Glutamatergic neuron (in vitro differentiated cells): ENCODE results near the gene TTC5. TPM values are rescaled to one million over a fixed set of nuclear protein-coding genes. Genes with fewer than 3 reads are reported as not detected.
"Not testable (repeated sequence)": the region's sequence is repeated elsewhere in the genome, so short reads cannot be mapped to it uniquely, and the experiment has no call there.

Experiments
- DNase-seq: peaks from one replicate; pipeline ENCODE4 v3.0.0; 2022
- H3K27ac Mint-ChIP-seq: one replicate; pipeline ENCODE4 v1.8.0; 2020; ENCODE audit warnings: mild to moderate bottlenecking, mixed read lengths, inconsistent platforms; ENCODE audit not compliant: unreplicated experiment
- H3K27me3 Mint-ChIP-seq: one replicate; pipeline ENCODE4 v1.8.0; 2020; ENCODE audit warnings: mild to moderate bottlenecking, moderate library complexity, mixed read lengths, inconsistent platforms; ENCODE audit not compliant: unreplicated experiment
- H3K36me3 Mint-ChIP-seq: one replicate; pipeline ENCODE4 v1.8.0; 2020; ENCODE audit warnings: mild to moderate bottlenecking, mixed read lengths, inconsistent platforms; ENCODE audit not compliant: unreplicated experiment
- H3K4me1 Mint-ChIP-seq: one replicate; pipeline ENCODE4 v1.8.0; 2020; ENCODE audit warnings: mild to moderate bottlenecking, low read depth, mixed read lengths, inconsistent platforms; ENCODE audit not compliant: unreplicated experiment
- H3K4me3 Mint-ChIP-seq: one replicate; pipeline ENCODE4 v1.8.0; 2020; ENCODE audit warnings: mild to moderate bottlenecking, mixed read lengths, inconsistent platforms; ENCODE audit not compliant: unreplicated experiment
- H3K9me3 Mint-ChIP-seq: one replicate; pipeline ENCODE4 v1.8.0; 2020; ENCODE audit warnings: mild to moderate bottlenecking, moderate library complexity, mixed read lengths, inconsistent platforms; ENCODE audit not compliant: unreplicated experiment
- total RNA-seq: library from RNA; stranded (reverse); fragmentation: NEBNext Ultra II Directional; extraction: Animal tissue kit (Norgen Biotek cat#: 25700); gene quantifications from one replicate; pipeline ENCODE4 v1.2.1, GENCODE V29; 2021; ENCODE audit not compliant: unreplicated experiment
- TF ChIP-seq, protein P1 (sequence below): fragments of 200-600 bp; sonication (generic); IDR thresholded peaks from one replicate; pipeline ENCODE4 v1.5.0; 2021; ENCODE audit not compliant: partially characterized antibody, unreplicated experiment

Gene TTC5
- total RNA-seq, 1 donor from 2014 or later = 37.4 TPM

DNA sequence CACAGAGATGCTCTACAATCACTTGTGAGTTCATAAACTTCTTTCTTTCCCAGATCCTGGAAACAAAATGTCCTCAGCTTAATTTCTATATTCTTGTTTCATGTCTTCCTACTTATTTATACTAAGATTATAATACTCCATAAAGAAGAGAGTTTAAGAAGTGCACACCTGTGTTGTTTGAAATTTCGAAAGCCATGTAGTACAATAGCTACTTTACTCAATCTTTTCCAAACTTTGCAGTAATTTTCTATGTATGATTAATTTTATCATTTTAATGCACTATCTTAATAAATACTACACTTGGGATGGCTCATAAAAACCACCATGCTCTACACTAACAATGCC, 300 bp upstream of the TTC5 start:
- H3K27ac Mint-ChIP-seq = peak overlapping the region; percentile 3

DNA sequence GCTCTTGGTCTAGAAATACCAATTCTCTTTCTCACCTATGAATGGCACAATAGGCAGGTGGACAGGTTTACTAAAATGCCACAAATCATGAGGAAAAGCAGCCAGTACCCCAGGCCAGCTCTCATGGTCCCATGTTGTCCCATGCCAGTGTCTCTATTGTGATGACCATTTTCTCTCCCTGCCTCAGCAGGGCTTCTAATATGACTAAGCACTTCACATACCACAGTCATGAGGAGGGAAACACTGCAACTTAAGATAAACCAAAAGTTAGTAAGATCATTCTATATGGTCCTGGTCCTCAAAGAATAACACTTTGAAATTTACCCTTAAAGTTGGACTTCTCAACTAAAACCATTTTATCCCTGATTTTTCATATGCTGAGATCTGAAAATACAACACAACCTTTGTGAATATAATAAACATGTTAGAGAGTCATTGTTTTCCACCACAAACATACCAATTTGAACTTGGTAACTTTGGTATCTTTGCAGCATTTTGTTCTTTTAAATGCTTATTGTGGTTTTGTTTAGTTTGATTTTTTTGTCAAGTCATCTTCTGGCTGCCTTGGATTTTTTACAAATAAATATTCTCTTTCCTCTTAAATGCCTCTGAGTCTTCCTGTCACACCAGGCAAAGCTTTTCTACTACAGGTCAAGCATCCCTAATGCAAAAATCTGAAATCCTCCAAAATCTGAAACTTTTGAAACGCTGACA, 3.6 kb downstream of the TTC5 start:
- Mint-ChIP-seq H3K9me3 (peaks cover 1% of the 10 kb centered on the region), H3K27me3 (no peaks in the 10 kb centered on the region), H3K36me3 (peaks cover 4% of the 10 kb centered on the region), H3K4me1 (peaks cover 4% of the 10 kb centered on the region), H3K4me3 (no peak overlapping the region), H3K27ac (no peak overlapping the region)
- TF ChIP-seq, protein P1, sequence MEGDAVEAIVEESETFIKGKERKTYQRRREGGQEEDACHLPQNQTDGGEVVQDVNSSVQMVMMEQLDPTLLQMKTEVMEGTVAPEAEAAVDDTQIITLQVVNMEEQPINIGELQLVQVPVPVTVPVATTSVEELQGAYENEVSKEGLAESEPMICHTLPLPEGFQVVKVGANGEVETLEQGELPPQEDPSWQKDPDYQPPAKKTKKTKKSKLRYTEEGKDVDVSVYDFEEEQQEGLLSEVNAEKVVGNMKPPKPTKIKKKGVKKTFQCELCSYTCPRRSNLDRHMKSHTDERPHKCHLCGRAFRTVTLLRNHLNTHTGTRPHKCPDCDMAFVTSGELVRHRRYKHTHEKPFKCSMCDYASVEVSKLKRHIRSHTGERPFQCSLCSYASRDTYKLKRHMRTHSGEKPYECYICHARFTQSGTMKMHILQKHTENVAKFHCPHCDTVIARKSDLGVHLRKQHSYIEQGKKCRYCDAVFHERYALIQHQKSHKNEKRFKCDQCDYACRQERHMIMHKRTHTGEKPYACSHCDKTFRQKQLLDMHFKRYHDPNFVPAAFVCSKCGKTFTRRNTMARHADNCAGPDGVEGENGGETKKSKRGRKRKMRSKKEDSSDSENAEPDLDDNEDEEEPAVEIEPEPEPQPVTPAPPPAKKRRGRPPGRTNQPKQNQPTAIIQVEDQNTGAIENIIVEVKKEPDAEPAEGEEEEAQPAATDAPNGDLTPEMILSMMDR = no peak
- no peak for DNase-seq

More for the DNA sequence above, 300 bp upstream of the TTC5 start:
- peaks cover 2% of the 10 kb centered on the region for H3K27me3 Mint-ChIP-seq
- TF ChIP-seq, protein P1 = no peak
- peaks cover 5% of the 10 kb centered on the region for H3K36me3 Mint-ChIP-seq
- DNase-seq = no peak
- H3K9me3 Mint-ChIP-seq = peaks cover 6% of the 10 kb centered on the region
- H3K4me3 Mint-ChIP-seq = peak overlapping the region; percentile 95
- peaks cover 4% of the 10 kb centered on the region for H3K4me1 Mint-ChIP-seq

DNA sequence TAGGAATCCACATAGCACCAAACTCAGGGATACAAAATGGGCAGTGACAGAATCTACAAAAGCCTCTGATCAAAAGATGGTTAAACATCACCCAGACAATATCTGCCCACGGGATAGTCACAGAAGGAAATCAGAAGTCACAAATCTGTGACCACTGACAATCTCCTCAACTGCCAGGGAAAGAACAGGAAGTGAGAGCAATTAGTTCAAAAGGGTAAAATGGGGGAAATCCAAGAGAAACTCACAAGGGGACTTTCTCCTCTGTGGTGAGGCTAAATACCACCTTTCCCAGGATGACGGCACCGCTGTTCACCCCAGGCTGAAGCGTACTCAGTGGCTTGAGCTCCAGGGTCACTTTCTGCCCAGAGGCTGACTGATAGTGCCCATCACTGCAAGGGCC, 10.7 kb downstream of the TTC5 start:
- no peak overlapping the region for H3K4me3 Mint-ChIP-seq
- no peaks in the 10 kb centered on the region for H3K27me3 Mint-ChIP-seq
- H3K4me1 Mint-ChIP-seq = no peaks in the 10 kb centered on the region
- H3K27ac Mint-ChIP-seq = no peak overlapping the region
- TF ChIP-seq, protein P1 = no peak
- no peaks in the 10 kb centered on the region for H3K9me3 Mint-ChIP-seq
- DNase-seq = no peak
- H3K36me3 Mint-ChIP-seq = no peaks in the 10 kb centered on the region

DNA sequence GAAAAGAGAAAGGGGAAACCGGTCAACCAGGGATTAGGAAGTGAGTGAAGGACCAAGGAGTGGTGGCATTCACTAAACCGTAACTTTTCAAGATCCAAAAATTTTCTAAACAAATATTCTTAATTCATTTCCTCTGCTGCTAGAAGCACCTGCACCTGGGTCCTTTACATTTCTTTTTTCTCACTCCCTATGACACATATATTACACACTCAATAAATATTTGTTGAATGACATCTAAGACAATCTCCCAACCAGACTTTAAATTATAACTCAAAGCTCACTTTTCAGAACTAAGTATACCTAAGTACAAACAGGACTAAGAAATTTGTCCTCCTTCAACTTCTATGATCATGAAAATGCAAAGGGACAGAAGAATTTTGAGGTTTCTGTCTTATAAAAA, 11.1 kb downstream of the TTC5 start:
- Mint-ChIP-seq H3K36me3 (no peaks in the 10 kb centered on the region), H3K9me3 (no peaks in the 10 kb centered on the region)

DNA sequence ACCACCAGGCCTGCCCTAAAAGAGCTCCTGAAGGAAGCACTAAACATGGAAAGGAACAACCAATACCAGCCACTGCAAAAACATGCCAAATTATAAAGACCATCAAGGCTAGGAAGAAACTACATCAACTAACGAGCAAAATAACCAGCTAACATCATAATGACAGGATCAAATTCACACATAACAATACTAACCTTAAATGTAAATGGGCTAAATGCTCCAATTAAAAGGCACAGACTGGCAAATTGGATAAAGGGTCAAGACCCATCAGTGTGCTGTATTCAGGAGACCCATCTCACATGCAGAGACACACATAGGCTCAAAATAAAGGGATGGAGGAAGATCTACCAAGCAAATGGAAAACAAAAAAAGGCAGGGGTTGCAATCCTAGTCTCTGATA, 23.8 kb downstream of the TTC5 start:
- not testable (repeated sequence) for DNase-seq, H3K27ac Mint-ChIP-seq, H3K4me1 Mint-ChIP-seq, H3K4me3 Mint-ChIP-seq, H3K27me3 Mint-ChIP-seq
- Mint-ChIP-seq H3K36me3 (peaks cover 28% of the 10 kb centered on the region), H3K9me3 (peaks cover 15% of the 10 kb centered on the region)

More for the DNA sequence above, 11.1 kb downstream of the TTC5 start:
- TF ChIP-seq, protein P1 = no peak
- no peaks in the 10 kb centered on the region for H3K4me1 Mint-ChIP-seq
- H3K4me3 Mint-ChIP-seq = no peak overlapping the region
- H3K27ac Mint-ChIP-seq = no peak overlapping the region
- no peak for DNase-seq
- no peaks in the 10 kb centered on the region for H3K27me3 Mint-ChIP-seq

DNA sequence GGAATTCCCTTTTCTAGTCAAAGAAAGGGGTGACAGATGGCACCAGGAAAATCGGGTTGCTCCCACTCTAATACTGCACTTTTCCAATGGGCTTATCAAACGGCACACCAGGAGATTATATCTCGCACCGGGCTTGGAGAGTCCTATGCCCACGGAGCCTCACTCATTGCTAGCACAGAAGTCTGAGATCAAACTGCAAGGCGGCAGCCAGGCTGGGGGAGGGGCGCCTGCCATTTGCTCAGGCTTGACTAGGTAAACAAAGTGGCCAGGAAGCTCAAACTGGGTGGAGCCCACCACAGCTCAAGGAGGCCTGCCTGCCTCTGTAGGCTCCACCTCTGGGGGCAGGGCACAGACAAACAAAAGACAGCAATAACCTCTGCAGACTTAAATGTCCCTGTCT, 25.5 kb downstream of the TTC5 start:
- not testable (repeated sequence) for H3K4me3 Mint-ChIP-seq, H3K27me3 Mint-ChIP-seq, DNase-seq, H3K27ac Mint-ChIP-seq, H3K4me1 Mint-ChIP-seq
- Mint-ChIP-seq H3K36me3 (peaks cover 28% of the 10 kb centered on the region), H3K9me3 (peaks cover 15% of the 10 kb centered on the region)
